ENCODE data around the gene ARID1A. TPM values are rescaled to one million over a fixed set of nuclear protein-coding genes. Genes with fewer than 3 reads are reported as not detected.
A peak's percentile ranks its signal among the peaks of the same experiment; 100 is the strongest.

ARID1A gene
- total and polyA plus RNA-seq, 2 of the 4 experiments (the other 2 are of a cell fraction), result 14.0 to 40.7 TPM

GRCh38 chr1:26831059-26831458 is 135.2 kb downstream of the ARID1A start:
- no peak for DNase-seq
- Histone ChIP-seq H3K27ac (ENCODE audit: insufficient read depth, low read length) (no peak overlapping the region), H3K79me1 (ENCODE audit: low read depth in 1 of 2, low read length in 2 of 2) (peaks cover 35 to 60% of the 10 kb centered on the region in 2 experiments), H3K56ac (ENCODE audit: extremely low read depth, insufficient read depth, low read length) (no peak overlapping the region), H4K20me1 (ENCODE audit: insufficient read depth, low read length) (peaks cover 41% of the 10 kb centered on the region), H4K5ac (ENCODE audit: low read depth, low read length) (no peak overlapping the region), H2BK15ac (ENCODE audit: low read depth, low read length) (no peak overlapping the region), H3K9ac (ENCODE audit: low read depth, low read length) (no peak overlapping the region), H2BK120ac (ENCODE audit: low read depth, low read length) (no peak overlapping the region), H2AK9ac (replicated peaks; ENCODE audit: low read depth, low read length, poor library complexity) (no peak overlapping the region), H3K4me3 (ENCODE audit: insufficient read depth, low read depth, low read length) (no peak overlapping the region), H3K27me3 (ENCODE audit: control insufficient read depth, insufficient read depth, low read length) (no peaks in the 10 kb centered on the region), H2AFZ (replicated peaks; ENCODE audit: low read length, poor library complexity) (no peak overlapping the region), H2AK5ac (ENCODE audit: low read depth, low read length) (no peak overlapping the region), H3K4me1 (ENCODE audit: control insufficient read depth, insufficient read depth, low read length) (peaks cover 21% of the 10 kb centered on the region), H3K23ac (ENCODE audit: low read depth, low read length) (no peak overlapping the region), H3K9me3 (ENCODE audit: control insufficient read depth, insufficient read depth, low read length) (no peaks in the 10 kb centered on the region), H3K4me2 (ENCODE audit: low read depth, low read length) (no peak overlapping the region), H3K18ac (ENCODE audit: low read depth, low read length) (no peak overlapping the region), H2BK20ac (ENCODE audit: low read depth, low read length) (no peak overlapping the region), H4K8ac (ENCODE audit: low read depth in 2 of 2, low read length in 2 of 2) (no peak overlapping the region), H2BK5ac (ENCODE audit: low read depth, low read length, poor library complexity, severe bottlenecking) (no peak overlapping the region), H3K14ac (replicated peaks; ENCODE audit: low read depth, low read length) (no peak overlapping the region), H3K36me3 (ENCODE audit: control insufficient read depth, insufficient read depth, low read length) (peaks cover 41% of the 10 kb centered on the region), H3K4ac (ENCODE audit: low read depth, low read length) (peak overlapping the region; percentile 30; the same call in 1 of the 2 replicates), H4K91ac (ENCODE audit: insufficient read depth, low read depth, low read length) (no peak overlapping the region), H3K9me1 (ENCODE audit: insufficient read depth, low read length) (peaks cover 13% of the 10 kb centered on the region)
- no peak for ATAC-seq (ENCODE audit: low read depth)
- no TSS peak for BruUV-seq (replicated peaks)
- CTCF ChIA-PET, result no interaction called here
- WGBS, 2 experiments (ENCODE audit: extremely low coverage in 2 of 2, insufficient read length in 1 of 2), result 100% methylated on average over 1 of the region's 3 CpGs; no CpG with 5 or more reads in 1 of the 2 experiments
- in situ Hi-C loops (cut with MboI; ENCODE audit: low sequenced_read_pairs) (no loop called here), intact Hi-C loops (cut with micrococcal nuclease) (no loop called here), dilution Hi-C loops (cut with HindIII; ENCODE audit: low sequenced_read_pairs, unreplicated experiment) (no loop called here)
- POLR2A ChIA-PET (ENCODE audit: unreplicated experiment), result interaction anchor here (0.6 to 1.0 kb wide), 2 partner anchors 32 to 200 kb away, joined by 3 to 8 read pairs; no protein-coding TSS in a partner anchor
- TF ChIP-seq MAFK (IDR thresholded peaks at IDR 0.05; ENCODE audit: low read depth, low read length), result no peak
- no peak for TF ChIP-seq RFX5 (IDR thresholded peaks at IDR 0.05; ENCODE audit: low read depth, low read length)
- TF ChIP-seq FOS (IDR thresholded peaks at IDR 0.05; ENCODE audit: low read depth, low read length), result no peak
- TF ChIP-seq, protein P1, sequence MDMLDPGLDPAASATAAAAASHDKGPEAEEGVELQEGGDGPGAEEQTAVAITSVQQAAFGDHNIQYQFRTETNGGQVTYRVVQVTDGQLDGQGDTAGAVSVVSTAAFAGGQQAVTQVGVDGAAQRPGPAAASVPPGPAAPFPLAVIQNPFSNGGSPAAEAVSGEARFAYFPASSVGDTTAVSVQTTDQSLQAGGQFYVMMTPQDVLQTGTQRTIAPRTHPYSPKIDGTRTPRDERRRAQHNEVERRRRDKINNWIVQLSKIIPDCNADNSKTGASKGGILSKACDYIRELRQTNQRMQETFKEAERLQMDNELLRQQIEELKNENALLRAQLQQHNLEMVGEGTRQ (IDR thresholded peaks at IDR 0.05; ENCODE audit: low read depth, low read length), result no peak
- TF ChIP-seq POLR2A (IDR thresholded peaks at IDR 0.05; ENCODE audit: low read depth, low read length), result no peak
- no peak for TF ChIP-seq ELK1 (IDR thresholded peaks at IDR 0.05; ENCODE audit: borderline replicate concordance, low read depth, low read length)
- no peak for TF ChIP-seq MXI1 (IDR thresholded peaks at IDR 0.05; ENCODE audit: borderline replicate concordance, low read depth, low read length)
- no peak for TF ChIP-seq RAD21 (IDR thresholded peaks at IDR 0.05; ENCODE audit: low read length)
- TF ChIP-seq CTCF (conservative IDR thresholded peaks at IDR 0.05; ENCODE audit: low read depth, low read length), result no peak
- no peak for TF ChIP-seq CEBPB (IDR thresholded peaks at IDR 0.05; ENCODE audit: low read depth, low read length)
- TF ChIP-seq MAZ (IDR thresholded peaks at IDR 0.05; ENCODE audit: borderline replicate concordance, low read depth, low read length), result no peak
- no peak for TF ChIP-seq CHD1 (IDR thresholded peaks at IDR 0.05; ENCODE audit: low read depth, low read length)
- no peak for TF ChIP-seq NFE2L2 (IDR thresholded peaks at IDR 0.05; ENCODE audit: low read depth, low read length)
- TF ChIP-seq SMC3 (IDR thresholded peaks at IDR 0.05; ENCODE audit: low read depth, low read length), result no peak
- no peak for TF ChIP-seq RCOR1 (IDR thresholded peaks at IDR 0.05; ENCODE audit: insufficient replicate concordance, low read length)
- no peak for TF ChIP-seq BHLHE40 (IDR thresholded peaks at IDR 0.05; ENCODE audit: low read depth, low read length)
